Measurements from ENCODE around the gene TBC1D22B. TPM values are rescaled to one million over a fixed set of nuclear protein-coding genes. Genes with fewer than 3 reads are reported as not detected.
"Not testable (repeated sequence)": the region's sequence is repeated elsewhere in the genome, so short reads cannot be mapped to it uniquely, and the experiment has no call there.

The TBC1D22B gene
- polyA plus RNA-seq, 4 donors = 14.3 to 16.8 (median 14.9) TPM

DNA sequence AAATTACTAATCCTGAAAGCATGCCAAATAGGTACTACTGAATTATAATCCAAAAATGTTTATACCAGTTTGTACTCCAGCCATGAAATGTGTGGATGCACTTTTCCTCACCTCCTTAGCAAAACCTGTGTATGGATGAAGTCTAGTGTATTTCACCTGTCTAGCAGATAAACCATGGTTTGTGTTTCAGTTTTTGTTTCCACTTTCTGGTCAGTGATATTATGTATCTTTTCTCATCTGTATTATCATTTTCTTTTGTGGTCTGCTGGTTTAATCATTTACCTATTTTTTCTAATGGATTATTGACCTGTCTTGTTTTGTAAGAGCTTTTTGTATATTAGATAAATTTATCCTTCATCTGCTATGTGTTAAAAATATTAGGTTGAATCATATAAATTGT lies 41.4 kb downstream of the TBC1D22B start:
- DNase-seq (ENCODE audit: low read depth in 4 of 4, low spot score in 3 of 4) = no peak

DNA sequence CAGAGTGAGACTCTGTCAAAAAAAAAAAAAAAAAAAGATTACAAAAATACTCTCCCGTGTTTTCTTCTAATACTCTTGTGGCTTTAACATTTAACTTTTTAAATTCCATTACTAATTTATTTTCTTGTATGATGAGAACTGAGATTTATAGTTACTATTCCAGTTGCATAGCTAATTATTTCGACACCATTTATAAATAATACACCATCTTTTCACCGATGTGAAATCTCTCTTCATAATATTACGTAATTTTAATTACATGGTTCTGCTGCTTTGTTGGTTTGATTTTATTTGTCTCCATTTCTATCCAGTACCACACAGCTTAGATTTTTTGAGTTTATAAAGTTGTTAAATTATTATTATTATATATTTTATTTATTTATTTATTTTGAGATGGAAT lies 42.4 kb downstream of the TBC1D22B start:
- DNase-seq (ENCODE audit: low read depth in 4 of 4, low spot score in 3 of 4) = no peak

DNA sequence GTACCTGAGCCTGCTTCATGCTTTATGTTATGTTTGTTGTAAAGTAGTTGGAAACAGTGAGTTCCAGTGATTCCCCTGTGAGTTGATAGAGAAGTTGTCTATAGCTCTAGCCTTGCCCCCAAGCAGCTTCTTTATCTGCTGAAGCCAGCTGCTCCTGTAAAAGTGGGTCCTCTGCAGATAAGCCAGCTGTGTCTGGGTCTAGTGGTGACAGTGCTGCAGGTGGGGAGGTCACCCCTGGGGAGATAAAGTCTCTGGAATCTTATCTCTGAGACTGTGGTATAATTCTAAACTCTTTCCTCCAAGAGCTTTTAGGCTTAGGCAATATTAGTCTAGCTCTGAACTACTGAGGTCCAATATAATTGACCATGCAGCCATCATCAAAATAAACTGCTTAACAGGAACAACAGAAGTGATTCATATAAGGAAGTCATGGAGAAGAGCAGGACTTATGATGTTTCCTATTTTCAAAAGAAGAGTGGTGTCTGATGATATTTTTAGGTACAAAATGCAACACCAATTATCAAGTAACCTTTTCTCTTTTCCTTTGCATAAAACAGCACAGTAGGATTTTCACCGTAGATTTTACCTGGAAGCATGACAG lies 44.6 kb downstream of the TBC1D22B start:
- no peak for DNase-seq (ENCODE audit: low read depth in 4 of 4, low spot score in 3 of 4)

DNA sequence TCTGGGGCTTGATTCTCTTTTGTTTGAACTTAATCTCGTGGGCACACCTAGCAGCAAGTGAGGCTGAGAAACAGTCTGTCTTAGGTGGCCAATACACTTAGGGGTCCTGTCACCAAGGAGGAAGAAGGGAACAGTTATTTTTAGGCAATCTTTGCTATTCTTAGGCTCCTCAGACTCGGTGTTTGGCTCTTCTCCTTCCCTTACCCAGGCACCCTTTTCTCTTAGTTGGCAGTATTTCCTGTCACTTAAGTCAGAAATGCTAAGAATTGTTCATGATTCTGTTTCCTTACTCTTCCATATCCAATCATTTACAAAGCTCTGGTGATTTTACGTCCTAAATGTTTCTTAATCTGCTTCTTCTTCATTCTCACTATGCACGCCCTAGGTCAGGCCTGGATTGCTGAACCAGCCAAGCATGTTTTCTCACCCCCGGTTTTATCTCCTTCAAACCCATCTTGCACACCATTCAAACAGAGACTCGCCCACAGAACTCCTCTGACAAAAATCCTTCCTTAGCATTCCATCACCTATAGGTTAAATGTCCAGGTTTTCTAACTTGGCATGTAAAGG lies 45.6 kb downstream of the TBC1D22B start:
- no peak for DNase-seq (ENCODE audit: low read depth in 4 of 4, low spot score in 3 of 4)

DNA sequence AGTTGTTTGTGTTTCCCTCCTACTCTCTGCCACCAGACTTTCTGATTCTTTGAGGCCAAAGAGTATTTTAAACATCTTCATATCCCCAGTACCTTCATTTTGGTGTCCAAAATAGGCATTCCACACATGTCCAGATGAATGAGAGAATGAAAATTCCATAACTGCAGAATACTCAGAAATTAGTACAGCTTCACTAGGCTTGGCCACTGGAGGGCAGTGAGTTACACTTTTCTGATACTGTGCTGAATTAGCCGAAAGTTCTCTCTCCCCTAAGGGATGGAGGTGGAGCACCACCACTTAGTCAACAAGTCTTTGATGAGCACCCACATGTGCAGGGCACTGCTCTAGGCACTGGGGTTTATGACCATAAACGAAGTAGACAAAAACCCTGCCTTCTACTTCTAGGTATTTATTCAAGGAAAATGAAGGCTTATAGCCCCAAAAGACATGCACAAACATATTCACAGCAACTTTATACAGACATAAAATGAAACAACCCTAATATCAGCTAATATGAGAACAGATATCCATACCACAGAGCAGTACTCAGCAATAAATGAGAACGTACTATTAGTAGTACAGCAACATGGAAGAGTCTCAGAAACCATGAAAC lies 46.4 kb downstream of the TBC1D22B start:
- DNase-seq (ENCODE audit: low read depth in 4 of 4, low spot score in 3 of 4) = no peak

DNA sequence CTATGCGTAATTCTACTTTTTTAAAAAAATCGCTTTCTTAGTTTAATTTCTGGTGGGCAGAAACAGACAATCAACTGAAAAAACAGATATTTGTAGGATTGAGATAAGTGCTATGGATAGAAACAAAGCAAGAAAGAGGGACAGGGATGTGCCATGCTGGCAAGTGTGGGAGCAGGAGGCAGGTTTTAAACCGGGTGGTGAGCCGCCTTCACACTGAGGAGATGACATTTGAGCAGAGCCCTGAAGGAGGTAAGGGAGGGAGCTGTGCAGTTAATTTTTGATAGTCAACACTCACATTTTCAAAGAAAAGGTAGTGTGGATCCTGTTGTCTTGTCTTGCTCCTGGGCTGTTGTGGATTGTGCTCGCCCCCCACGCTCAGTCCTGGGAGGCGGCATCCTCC lies 47.2 kb downstream of the TBC1D22B start:
- no peak for DNase-seq (ENCODE audit: low read depth in 4 of 4, low spot score in 3 of 4)

DNA sequence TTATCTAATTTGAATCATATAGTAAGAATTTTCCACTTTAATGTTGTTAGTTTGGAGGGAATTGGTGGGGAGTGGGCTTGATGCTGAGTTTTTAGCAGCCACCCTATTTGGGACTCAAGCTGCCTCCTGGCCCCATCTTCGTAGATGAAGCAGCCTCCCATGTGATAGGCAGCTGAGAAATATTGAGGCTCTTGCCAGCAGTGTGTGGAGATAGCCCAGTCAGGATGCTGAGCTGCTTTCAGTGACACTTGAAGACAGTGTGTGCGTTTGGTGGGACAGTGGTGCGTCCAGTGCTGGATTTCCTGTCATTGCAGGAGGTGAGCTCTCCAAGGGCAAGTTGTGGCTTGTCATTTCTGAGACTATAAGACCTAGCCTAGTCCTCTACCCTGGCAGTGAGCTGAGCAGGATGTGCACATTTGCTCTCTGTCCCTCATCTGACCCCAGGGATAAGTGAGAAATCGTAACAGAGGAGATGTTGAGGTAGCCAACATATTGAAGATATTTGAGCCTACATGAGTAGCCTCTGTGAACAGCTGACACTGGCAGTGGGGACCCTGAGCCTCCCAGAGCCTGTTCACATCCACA lies 48.4 kb downstream of the TBC1D22B start:
- no peak for DNase-seq (ENCODE audit: low read depth in 4 of 4, low spot score in 3 of 4)

DNA sequence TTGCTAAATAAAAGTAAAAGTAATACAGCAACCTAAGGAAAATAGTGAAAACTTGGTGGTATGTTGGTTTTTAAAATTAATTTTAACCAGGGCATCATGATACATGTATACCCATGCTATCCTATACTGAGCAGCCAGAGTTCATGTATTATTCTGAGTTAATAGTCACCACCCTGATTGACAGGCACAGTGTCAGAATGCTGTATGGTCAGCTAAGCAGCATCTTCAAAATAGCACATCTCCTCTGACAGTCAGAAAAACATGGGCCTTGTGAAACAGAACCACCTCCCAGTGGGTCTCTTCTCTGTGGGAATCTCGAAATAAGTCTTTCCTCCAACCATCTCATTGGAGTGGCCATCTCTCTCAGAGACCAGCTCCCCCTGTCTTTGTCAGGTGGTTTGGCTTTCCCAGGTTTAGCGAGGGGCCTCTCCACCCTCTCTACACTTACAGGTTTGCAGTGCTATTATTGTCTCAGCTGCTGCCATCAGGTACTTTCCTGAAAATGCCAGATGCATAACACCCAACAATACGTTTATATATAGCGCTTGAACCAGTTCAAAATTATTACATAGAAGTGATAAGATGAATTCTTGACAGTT lies 49.2 kb downstream of the TBC1D22B start:
- no peak for DNase-seq (ENCODE audit: low read depth in 4 of 4, low spot score in 3 of 4)

DNA sequence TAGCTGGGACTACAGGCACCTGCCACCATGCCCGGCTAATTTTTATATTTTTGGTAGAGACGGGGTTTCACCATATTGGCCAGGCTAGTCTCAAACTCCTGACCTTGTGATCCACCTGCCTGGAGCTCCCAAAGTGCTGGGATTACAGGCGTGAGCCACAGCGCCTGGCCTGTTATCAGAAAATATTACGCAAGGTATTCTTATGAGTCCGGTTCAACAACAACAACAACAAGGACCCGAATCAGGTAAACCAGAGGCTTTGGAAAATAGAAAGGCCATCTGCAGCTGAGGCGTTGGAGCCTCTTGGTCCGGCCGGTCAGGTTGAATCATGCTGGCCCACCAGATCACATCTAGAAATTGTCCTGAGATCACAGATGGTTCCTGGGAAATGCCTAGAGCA lies 49.9 kb downstream of the TBC1D22B start:
- not testable (repeated sequence) for DNase-seq (ENCODE audit: low read depth in 4 of 4, low spot score in 3 of 4)

DNA sequence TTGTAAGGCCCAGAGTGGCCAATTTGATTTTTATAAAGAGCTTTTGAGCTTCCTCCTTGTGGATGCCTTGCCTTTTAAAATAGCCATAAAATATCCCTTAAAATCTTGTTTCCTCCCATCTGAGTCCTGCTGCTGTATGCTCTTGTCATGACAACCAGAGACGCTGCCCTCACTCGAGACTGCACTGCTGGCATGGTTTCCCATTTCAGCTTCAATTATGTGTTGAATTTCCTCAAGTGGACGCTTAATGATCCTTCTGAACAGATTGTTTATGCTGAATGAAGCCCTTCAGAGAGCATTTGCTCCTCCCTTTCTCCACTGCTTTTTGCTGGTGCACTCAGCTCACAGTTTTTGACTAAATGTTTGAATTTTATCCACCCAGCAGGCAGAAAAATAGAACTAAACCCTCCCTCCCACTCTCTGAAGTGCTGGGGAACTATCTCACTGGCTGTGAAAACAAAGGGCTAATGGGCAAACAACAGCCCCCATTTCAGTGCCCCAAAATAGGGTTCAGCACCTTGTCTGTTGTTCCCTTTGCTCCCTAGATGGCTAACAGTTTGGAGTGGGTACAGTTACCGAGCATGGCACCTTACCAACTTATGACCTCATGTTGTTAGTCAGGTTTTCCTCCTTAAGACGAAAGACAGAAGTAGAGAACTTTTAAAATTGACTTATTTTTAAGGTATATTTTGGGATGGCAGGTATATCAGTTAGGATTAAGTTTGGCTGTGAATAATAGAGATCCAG lies 50.7 kb downstream of the TBC1D22B start:
- DNase-seq (ENCODE audit: low read depth in 4 of 4, low spot score in 3 of 4) = no peak

DNA sequence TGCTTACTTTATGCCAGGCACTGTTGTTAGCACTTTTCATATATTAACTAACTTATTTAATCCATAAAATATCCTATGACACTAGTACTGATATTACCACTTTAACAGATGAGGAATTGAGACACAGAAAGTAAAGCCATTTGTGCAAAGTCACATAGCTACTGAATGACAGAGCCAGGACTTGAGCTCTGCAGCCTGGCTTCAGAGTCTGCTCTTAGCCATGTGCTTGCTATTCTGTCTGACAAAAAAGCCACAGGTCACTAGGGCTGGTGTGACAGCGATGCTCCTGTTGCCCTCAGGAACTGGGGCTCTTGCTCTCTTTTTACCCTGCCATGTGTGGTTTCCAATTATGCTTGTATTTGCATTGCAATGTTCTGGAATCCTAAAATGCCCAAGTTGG lies 51.5 kb downstream of the TBC1D22B start:
- DNase-seq (ENCODE audit: low read depth in 4 of 4, low spot score in 3 of 4) = no peak

DNA sequence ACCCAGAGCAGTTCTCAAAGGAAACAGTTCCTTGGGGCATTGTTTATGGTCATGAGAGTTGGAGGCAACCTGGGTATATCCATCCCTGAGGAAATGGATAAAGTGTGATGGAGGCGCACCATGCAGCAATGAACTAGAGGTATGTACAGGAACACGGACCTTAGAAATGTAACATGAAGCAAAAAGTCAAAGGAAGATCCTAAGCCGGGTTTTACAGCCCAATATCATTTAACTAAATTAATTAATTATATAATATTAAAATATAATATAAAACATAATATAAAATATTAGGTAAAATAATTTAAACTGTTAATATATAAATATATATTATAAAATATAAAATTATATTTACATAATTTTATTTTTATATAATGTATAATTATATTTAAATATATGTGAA lies 52.1 kb downstream of the TBC1D22B start:
- DNase-seq (ENCODE audit: low read depth in 4 of 4, low spot score in 3 of 4) = no peak

DNA sequence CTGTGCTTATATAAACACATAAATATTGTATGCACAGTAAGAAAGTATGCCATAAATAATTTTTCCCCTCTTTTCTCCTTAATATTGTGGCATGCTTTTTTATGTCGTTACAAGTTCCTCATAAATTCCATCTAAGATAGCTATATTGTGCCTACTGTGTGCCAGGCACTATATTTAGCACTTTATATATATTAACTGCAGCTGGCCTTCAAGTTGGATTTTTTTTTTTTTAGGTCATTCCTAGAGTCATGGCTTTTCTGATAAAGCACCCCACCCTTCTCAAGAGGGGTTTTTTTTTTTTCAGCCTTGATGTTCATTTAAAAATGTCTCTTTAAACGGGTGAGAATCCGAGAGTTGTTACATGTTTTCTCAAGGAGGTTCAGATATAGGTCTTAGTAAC lies 53.4 kb downstream of the TBC1D22B start:
- DNase-seq (ENCODE audit: low read depth in 4 of 4, low spot score in 3 of 4) = no peak

DNA sequence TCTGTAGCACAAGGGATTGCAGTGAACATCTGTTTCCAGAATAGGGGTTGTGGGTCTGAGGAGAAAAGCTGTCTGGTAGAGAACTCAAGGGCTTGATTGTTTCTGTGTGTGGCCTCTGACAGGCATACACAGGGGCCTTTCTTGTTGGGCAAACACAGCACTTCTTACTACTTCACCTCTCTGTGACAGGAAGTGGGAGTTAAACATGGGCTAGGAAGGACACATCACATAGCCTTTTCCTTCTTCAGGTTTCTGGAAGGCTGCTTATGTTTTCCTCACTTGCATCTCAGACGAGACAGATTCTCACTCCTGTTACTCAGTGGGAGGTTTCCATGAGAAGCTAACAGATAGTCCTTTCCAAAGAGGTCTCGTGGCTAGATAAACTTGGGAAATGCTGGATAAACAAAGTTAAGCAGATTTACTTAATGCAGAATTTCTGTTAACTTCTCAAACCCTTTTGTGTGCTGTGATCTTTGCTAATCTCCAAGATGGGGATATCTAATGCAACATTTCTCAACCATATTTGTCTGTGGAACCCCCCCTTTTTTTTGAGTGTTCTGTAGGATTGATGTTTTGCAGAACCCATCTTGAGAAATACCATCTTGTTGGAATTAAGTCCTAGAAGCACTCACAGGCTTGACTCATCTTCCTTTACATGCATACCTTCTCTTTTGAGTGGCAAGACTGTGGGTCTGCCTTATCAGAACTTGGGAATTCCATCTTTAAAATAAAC lies 54.3 kb downstream of the TBC1D22B start:
- no peak for DNase-seq (ENCODE audit: low read depth in 4 of 4, low spot score in 3 of 4)

DNA sequence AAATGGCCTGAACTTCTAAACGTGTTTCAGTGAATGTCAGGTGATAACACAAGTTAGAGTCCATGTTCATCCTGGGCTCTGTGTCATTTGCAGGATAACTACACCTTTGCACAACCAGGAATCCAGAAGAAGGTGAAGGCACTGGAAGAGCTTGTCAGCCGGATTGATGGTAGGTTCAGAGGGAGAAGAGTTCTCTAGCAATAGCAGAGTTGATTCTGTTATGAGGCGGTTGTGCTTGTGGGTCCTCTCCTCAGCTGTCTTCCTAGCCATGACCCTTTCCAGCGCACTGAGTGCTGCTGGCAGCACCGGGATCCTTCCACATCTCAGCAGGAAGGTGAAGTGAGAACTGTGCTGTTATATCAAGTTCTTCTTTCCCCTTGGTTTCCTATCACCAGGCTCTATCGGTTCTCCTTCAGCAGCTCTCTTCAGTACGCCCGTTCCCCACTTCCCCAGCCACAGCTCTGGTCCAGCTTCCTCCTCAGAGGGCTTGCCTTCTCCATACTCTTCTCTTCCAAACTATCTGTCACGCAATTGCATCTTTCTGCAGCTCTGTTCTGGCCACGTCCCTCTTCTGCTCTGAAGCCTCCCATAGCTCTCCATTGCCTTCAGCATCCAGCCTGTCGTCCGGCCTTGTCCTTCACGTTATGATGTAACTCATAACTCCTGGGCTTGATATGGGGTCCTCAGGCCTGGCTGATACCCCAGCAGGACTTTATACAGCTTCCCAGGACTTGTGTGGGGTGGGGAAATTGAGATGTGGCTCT lies 56.3 kb downstream of the TBC1D22B start:
- no peak for DNase-seq (ENCODE audit: low read depth in 4 of 4, low spot score in 3 of 4)

DNA sequence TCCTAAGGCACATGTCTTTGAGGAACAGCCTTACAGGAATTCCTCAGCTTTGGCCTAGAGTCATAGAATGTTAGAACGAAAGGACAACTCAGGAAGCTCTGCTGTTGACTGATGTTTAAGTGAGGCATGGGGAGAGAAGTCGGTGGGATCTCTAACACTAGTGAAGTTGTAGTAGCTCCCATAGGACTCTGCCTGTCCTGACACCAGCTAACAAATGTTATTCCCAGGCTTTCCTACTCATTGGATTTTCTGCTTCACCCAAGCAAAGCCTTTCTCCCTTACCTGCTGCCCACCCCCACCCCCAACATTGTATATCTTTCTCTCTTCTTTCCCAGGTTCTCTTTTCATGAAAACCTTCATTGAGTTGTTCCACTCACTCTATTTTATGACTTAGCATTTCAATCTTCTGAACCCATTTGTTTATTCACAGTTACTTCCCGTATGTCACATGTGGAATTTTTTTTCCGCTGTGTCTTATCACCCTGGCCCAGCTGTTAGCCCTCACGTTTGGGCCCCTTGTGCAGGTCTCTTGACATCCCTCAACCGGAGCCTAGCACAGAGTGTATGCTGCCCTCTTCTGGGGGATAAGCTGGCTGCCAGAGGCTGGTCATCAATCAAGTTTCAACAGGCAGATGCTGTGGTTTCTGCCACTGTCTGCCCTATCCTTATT lies 57.0 kb downstream of the TBC1D22B start:
- DNase-seq (ENCODE audit: low read depth in 4 of 4, low spot score in 3 of 4) = no peak

DNA sequence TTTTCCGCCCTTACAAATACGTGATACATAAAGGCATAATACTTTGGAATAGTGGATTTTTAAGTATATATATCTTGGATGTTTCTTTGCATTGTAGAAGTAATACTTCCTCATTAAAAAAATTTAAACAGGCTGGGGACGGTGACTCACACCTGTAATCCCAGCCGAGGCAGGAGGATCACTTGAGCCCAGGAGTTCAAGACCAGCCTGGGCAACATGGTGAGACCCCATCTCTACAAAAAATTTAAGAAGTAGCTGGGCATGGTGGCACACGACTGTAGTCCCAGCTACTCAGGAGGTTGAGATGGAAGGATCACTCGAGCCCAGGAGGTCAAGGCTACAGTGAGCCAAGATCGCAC lies 57.6 kb downstream of the TBC1D22B start:
- no peak for DNase-seq (ENCODE audit: low read depth in 4 of 4, low spot score in 3 of 4)

DNA sequence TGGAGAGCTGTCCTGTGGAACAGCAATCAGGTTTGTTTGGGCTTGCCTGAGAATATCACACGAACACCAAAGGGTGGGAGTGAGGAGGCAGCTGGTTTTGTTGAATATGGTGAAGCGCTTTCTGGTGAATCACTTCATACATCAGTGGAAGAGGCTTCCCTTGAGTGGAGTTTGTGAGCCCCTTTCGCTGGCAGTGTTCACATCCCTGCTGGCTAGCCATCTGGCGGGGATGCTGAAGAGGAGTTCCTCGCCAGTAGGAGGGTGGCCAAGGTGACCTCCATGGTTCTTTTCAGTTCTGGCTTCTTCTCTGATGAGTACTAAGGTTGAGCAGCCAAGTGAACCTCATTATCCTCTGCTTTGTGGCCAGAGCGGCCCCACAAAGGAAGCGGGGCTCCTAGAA lies 58.5 kb downstream of the TBC1D22B start:
- no peak for DNase-seq (ENCODE audit: low read depth in 4 of 4, low spot score in 3 of 4)
